Measurements from ENCODE around the gene GPR89A.

DNA sequence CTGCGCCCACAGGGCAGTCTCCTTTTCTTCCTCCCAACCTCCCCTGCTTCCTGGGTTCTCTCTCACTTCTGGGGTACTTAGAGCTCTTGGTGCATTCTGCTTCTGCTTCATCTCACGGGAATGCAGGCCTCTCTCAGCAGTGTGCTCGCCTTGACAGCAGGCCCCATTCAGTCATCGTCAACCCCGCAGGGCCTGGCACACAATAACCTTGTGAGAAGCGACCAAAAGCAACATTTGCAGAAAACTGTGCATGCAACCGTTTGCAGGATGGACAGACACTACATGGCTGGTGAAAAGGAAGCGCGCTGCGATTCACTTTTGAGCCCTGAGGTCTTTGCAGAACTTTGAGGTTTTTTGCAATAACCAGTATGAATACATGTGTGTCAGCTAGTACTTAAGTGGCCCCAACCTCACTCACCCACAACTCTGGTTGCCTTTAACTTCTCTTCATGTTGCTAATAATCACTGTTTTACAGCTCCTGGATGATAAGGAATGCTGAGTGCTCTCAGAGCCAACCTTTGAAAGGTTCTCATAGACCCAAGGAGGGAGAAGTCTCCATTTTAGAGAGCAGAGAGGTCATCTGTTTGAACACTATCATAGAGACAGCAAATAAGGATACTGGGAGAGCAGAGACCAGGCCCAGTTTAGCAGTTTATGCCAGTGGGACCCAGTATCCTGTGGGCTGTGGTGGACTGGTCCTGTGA is 109.0 kb downstream of the GPR89A start:
- TF ChIP-seq POLR2AphosphoS5 (IDR thresholded peaks at IDR 0.05; ENCODE audit: low read depth, low read length): no peak
- no peak for TF ChIP-seq POLR2A (IDR thresholded peaks at IDR 0.05; ENCODE audit: low read depth, low read length)
- TF ChIP-seq TAF1 (IDR thresholded peaks at IDR 0.05; ENCODE audit: low read depth, low read length): no peak
- TF ChIP-seq PAX5 (IDR thresholded peaks at IDR 0.05; ENCODE audit: insufficient read depth, low read length, severe bottlenecking): no peak
- TF ChIP-seq SPI1 (IDR thresholded peaks at IDR 0.05; ENCODE audit: low read depth, low read length): no peak
- TF ChIP-seq POU2F2 (IDR thresholded peaks at IDR 0.05; ENCODE audit: low read depth, low read length): no peak

All from GM12891 (cell line).